RWPE2 (cell line): Measurements from ENCODE around the gene ACOT12.

Experiments used
- ATAC-seq: fragments of 200-7000 bp; cut with Tn5 transposase; 3 replicates; pipeline ENCODE4 v1.9.1; 2021; ENCODE audit warnings: low read depth
- DNase-seq: peaks from one replicate; pipeline ENCODE4 v3.0.0-alpha.2; 2020; ENCODE audit warnings: low spot score
- H3K27ac ChIP-seq: fragments of 450-650 bp; 2 replicates; pipeline ENCODE4 v1.5.1; 2017; ENCODE audit warnings: mild to moderate bottlenecking; ENCODE audit not compliant: poor library complexity, severe bottlenecking
- H3K27me3 ChIP-seq: fragments of 250-450 bp; sonication (Bioruptor Pico); 2 replicates; pipeline ENCODE4 v1.5.1; 2021; ENCODE audit warnings: mild to moderate bottlenecking, moderate library complexity; ENCODE audit not compliant: insufficient read depth, poor library complexity, severe bottlenecking
- H3K36me3 ChIP-seq: fragments of 250-450 bp; sonication (Bioruptor Pico); 2 replicates; pipeline ENCODE4 v1.5.1; 2020; ENCODE audit warnings: low read depth, mild to moderate bottlenecking, moderate library complexity
- H3K4me1 ChIP-seq: fragments of 250-450 bp; sonication (Bioruptor Pico); 2 replicates; pipeline ENCODE4 v1.5.1; 2021; ENCODE audit warnings: mild to moderate bottlenecking, moderate library complexity; ENCODE audit not compliant: insufficient read depth, poor library complexity, severe bottlenecking
- H3K4me3 ChIP-seq: fragments of 250-450 bp; sonication (Bioruptor Pico); 2 replicates; pipeline ENCODE4 v1.5.1; 2021; ENCODE audit warnings: mild to moderate bottlenecking, moderate library complexity; ENCODE audit not compliant: severe bottlenecking
- H3K9me3 ChIP-seq: fragments of 250-450 bp; sonication (Bioruptor Pico); 2 replicates; pipeline ENCODE4 v1.5.1; 2021; ENCODE audit warnings: mild to moderate bottlenecking, moderate library complexity; ENCODE audit not compliant: severe bottlenecking
- TF ChIP-seq, protein P1 (sequence below): fragments of 450-650 bp; IDR thresholded peaks from one replicate; pipeline ENCODE4 v1.5.1; 2017; ENCODE audit warnings: mild to moderate bottlenecking, moderate library complexity; ENCODE audit not compliant: poor library complexity, severe bottlenecking

The ACOT12 gene

DNA sequence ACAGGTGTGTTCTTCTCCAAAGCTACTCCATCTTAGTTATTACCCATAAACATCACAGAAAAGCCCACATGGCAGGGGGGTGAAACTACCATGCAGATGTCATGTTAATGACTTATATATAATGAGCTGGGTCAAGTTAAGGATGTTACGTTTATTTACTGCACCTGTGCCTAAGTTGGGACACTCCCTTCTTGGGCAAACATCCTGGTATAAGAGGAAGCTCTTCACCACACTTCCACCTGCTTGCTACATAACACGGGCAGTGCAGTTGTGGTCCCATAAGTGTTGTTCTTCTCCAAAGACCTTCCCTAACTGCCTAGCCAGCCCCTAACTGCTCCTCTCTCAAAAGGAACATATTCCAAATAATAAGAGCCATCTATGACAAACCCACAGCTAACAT lies 101.8 kb downstream of the ACOT12 start:
- H3K4me1 ChIP-seq: no peaks in the 10 kb centered on the region
- no peaks in the 10 kb centered on the region for H3K27me3 ChIP-seq
- TF ChIP-seq, protein P1, sequence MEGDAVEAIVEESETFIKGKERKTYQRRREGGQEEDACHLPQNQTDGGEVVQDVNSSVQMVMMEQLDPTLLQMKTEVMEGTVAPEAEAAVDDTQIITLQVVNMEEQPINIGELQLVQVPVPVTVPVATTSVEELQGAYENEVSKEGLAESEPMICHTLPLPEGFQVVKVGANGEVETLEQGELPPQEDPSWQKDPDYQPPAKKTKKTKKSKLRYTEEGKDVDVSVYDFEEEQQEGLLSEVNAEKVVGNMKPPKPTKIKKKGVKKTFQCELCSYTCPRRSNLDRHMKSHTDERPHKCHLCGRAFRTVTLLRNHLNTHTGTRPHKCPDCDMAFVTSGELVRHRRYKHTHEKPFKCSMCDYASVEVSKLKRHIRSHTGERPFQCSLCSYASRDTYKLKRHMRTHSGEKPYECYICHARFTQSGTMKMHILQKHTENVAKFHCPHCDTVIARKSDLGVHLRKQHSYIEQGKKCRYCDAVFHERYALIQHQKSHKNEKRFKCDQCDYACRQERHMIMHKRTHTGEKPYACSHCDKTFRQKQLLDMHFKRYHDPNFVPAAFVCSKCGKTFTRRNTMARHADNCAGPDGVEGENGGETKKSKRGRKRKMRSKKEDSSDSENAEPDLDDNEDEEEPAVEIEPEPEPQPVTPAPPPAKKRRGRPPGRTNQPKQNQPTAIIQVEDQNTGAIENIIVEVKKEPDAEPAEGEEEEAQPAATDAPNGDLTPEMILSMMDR: no peak
- no peak overlapping the region for H3K27ac ChIP-seq
- DNase-seq (no peak), ATAC-seq (no peak)
- no peaks in the 10 kb centered on the region for H3K36me3 ChIP-seq
- H3K4me3 ChIP-seq: no peak overlapping the region
- no peaks in the 10 kb centered on the region for H3K9me3 ChIP-seq

DNA sequence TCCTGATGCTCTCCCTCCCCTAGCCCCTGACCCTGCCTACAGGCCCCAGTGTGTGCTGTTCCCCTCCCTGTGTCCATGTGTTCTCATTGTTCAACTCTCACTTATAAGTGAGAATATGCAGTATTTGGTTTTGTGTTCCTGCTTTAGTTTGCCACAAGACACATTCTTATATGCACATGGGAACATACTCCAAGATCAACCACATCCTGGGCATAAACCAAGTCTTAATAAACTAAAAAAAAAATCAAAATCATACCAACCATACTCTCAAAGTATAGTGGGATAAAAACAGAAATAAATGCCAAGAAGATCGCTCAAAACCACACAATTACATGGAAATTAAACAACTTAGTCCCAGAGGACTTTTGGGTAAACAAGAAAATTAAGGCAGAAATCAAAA lies 103.8 kb downstream of the ACOT12 start:
- no peak for ATAC-seq
- Histone ChIP-seq H3K36me3 (no peaks in the 10 kb centered on the region), H3K4me3 (no peak overlapping the region), H3K9me3 (no peaks in the 10 kb centered on the region), H3K27ac (no peak overlapping the region), H3K27me3 (no peaks in the 10 kb centered on the region), H3K4me1 (no peaks in the 10 kb centered on the region)
- no peak for DNase-seq
- TF ChIP-seq, protein P1: no peak

DNA sequence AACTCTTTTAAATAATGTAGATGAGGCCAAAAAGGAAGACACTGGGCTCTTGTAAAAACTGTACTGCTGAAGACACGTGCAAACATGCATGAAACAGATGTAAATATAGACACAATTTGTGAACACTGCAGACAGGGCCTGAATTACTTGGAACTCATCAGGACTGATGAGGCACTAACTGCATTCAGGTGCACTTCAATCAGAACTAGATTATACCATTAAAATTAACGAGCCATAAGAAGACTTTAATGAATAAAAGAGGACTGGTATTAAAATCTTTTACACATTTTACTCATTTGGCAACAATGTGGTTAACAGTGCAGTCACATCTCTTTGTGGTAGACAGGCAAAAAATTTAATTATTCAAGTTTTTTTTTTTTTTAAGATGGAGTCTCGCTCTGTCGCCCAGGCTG lies 105.9 kb downstream of the ACOT12 start:
- no peaks in the 10 kb centered on the region for H3K36me3 ChIP-seq
- no peaks in the 10 kb centered on the region for H3K27me3 ChIP-seq
- TF ChIP-seq, protein P1: no peak
- H3K9me3 ChIP-seq: no peaks in the 10 kb centered on the region
- H3K27ac ChIP-seq: no peak overlapping the region
- H3K4me1 ChIP-seq: no peaks in the 10 kb centered on the region
- ATAC-seq (no peak), DNase-seq (no peak)
- no peak overlapping the region for H3K4me3 ChIP-seq

DNA sequence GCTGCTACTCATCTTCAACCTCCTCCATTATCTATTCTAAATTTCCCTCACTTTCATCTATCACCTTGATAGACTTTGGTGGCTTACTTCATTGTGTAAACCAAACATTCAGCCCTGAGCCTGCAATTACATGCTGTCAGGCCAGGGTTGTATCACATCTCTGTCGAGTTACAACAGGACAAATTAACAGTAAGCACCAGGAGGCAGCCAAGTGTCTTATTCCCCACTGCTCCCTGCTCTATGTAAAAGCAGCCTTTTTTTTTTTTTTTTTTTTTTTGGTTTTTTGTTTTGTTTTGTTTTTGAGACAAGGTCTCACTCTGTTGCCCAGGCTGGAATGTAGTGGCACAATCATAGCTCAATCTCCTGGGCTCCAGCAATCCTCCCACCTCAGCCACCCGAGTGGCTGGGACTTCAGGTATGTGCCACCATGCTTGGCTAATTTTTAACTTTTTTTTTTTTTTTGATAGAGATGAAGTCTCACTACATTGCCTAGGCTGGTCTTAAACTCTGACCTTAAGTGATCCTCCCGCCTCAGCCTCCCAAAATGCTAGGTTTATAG lies 107.8 kb downstream of the ACOT12 start:
- H3K4me1 ChIP-seq: no peaks in the 10 kb centered on the region
- ATAC-seq (no peak; the same call in 2 of the 3 replicates), DNase-seq (no peak)
- TF ChIP-seq, protein P1: no peak
- no peaks in the 10 kb centered on the region for H3K9me3 ChIP-seq
- no peaks in the 10 kb centered on the region for H3K36me3 ChIP-seq
- no peak overlapping the region for H3K4me3 ChIP-seq
- H3K27ac ChIP-seq: no peak overlapping the region
- H3K27me3 ChIP-seq: no peaks in the 10 kb centered on the region

DNA sequence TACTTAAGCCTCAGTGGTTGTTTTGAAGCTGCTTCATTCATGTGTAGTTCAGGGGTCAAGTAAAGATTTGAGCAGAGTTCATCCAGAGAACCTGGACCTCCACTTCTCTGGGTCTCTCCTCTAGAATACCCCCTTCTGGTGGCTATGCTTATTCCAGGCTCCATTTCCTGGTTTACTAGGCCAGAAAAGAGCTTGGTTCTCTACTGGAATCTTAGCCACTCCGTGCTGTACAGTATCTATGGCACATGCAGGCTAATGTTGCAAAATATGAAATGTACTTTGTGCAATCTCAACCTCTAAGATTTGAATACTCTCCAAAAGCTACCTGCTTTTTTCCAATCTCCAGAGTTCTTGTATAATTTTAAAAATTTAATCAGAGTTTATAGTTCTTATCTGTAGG lies 110.0 kb downstream of the ACOT12 start:
- ATAC-seq: no peak
- H3K36me3 ChIP-seq: no peaks in the 10 kb centered on the region
- TF ChIP-seq, protein P1: no peak

More for the DNA sequence above, 110.0 kb downstream of the ACOT12 start:
- DNase-seq: no peak
- no peaks in the 10 kb centered on the region for H3K27me3 ChIP-seq
- no peak overlapping the region for H3K4me3 ChIP-seq
- H3K9me3 ChIP-seq: no peaks in the 10 kb centered on the region
- H3K27ac ChIP-seq: no peak overlapping the region
- H3K4me1 ChIP-seq: no peaks in the 10 kb centered on the region
